Activated T-helper 1 cell treated with anti-CD3 and anti-CD28 coated beads, Interleukin-12 subunit alpha, Interleukin-12 subunit beta, Interleukin-2, Interleukin-4 antibody, amounts not matched to agents 30 ng/mL and 10 ng/mL and 1 ng/mL, durations not matched to agents 14 hours and 24 hours and 36 hours (primary cell): ENCODE data around the gene CALML6. TPM values are rescaled to one million over a fixed set of nuclear protein-coding genes. Genes with fewer than 3 reads are reported as not detected.

Experiments used
- DNase-seq: peaks from one replicate; pipeline ENCODE4 v3.0.0; 2021; ENCODE audit warnings: low spot score
- H3K27ac Mint-ChIP-seq: one replicate; pipeline ENCODE4 v1.8.0; 2021; ENCODE audit warnings: mild to moderate bottlenecking, mixed read lengths
- H3K27me3 Mint-ChIP-seq: one replicate; pipeline ENCODE4 v1.8.0; 2022; ENCODE audit warnings: mild to moderate bottlenecking, moderate library complexity, mixed read lengths; ENCODE audit not compliant: insufficient read depth
- H3K36me3 Mint-ChIP-seq: one replicate; pipeline ENCODE4 v1.8.0; 2021; ENCODE audit warnings: low read depth, mixed read lengths
- H3K4me1 Mint-ChIP-seq: one replicate; pipeline ENCODE4 v1.8.0; 2021; ENCODE audit warnings: low read depth, mixed read lengths
- H3K4me3 Mint-ChIP-seq: one replicate; pipeline ENCODE4 v1.8.0; 2021; ENCODE audit warnings: mild to moderate bottlenecking, moderate library complexity, mixed read lengths
- H3K9me3 Mint-ChIP-seq: one replicate; pipeline ENCODE4 v1.8.0; 2021; ENCODE audit warnings: mixed read lengths
- intact Hi-C: fragments of 100-400 bp; cut with micrococcal nuclease; formaldehyde crosslinking; loops from one replicate; pipeline ENCODE4 v1.15.1; 2024
- total RNA-seq: library from RNA; stranded (reverse); gene quantifications from 2 replicates; pipeline ENCODE4 v1.2.3, GENCODE V29; 2022

CALML6 gene
- total RNA-seq, 1 donor from 2014 or later, result 0.36 TPM

DNA sequence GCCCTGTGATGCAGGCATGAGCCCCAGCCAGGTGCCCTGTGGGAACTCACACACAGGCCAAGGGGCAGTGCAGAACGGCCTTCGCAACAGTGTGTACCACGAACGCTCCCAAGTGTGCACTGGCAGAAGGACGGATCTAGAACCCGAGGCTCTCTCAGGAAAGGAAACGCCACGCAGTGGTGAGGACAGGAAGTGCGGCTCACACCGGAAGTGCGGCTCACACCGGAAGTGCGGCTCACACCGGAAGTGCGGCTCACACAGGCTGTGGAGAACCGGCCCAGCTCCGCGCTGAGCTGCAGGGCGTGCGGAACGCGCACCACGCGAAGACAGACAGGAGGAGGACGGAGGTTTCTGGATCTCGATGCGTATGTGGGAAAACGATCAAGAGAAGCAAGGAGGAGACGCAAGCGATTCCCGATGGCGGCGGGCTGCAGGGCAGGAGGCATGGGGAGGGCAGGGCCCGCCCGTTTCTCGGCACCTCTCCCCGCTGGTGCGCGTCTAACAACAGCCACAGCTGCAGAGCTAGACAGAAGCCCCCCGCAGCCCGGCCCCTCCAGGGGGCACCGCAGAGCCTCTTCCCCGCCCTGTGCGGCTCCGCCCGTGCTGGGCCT is 39.9 kb downstream of the CALML6 start:
- H3K9me3 Mint-ChIP-seq, result peaks cover 13% of the 10 kb centered on the region
- H3K27me3 Mint-ChIP-seq, result peaks cover 4% of the 10 kb centered on the region
- intact Hi-C loops, result no loop called here
- H3K4me3 Mint-ChIP-seq, result no peak overlapping the region
- no peaks in the 10 kb centered on the region for H3K4me1 Mint-ChIP-seq
- H3K27ac Mint-ChIP-seq, result no peak overlapping the region
- no peaks in the 10 kb centered on the region for H3K36me3 Mint-ChIP-seq
- no peak for DNase-seq

DNA sequence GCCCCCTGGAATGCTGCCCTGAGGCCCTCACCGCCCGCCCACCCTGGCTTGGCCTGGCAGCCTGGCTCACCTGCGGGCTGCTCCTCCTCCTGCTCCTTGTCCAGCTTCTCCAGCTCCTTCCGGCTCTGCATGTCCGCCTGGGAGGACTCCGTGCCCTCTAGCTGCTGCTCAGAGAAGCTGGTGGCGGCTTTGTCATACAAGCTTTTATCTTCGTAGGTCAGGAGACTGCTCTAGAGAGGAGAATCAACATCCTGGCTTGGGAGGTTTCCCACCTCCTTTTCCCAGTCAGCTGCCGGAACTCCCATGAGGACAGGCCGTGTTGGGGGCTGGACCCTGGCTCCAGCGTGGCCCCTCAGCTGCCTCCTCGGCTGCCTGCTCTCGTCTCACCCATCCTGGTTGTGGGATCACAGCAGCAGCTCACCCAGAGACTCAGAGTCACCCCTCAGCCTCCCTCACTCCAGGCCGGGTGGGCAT is 40.6 kb downstream of the CALML6 start:
- Mint-ChIP-seq H3K27ac (no peak overlapping the region), H3K9me3 (peaks cover 12% of the 10 kb centered on the region), H3K4me1 (no peaks in the 10 kb centered on the region), H3K36me3 (no peaks in the 10 kb centered on the region), H3K27me3 (peaks cover 4% of the 10 kb centered on the region), H3K4me3 (no peak overlapping the region)
- intact Hi-C loops, result no loop called here
- no peak for DNase-seq

DNA sequence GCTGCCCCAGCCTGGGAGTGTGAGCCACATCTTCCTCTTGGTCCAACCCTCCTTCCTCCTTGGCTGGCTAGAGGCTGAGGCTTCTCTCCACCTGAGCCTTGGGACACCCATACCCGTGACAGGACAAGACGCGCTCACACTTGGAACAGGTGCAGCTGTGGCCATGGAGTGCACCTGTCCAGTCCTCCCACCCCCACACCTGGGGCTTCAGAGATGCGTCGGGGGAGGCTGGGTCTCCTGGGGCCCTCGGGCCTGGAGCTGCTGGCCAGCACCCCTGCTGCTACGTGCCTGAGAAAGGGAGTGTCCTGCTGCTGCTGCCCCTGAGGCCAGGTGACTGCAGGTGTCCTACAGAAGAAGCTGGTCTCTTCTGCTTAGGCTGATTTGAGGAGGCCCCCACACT is 41.0 kb downstream of the CALML6 start:
- Mint-ChIP-seq H3K27ac (no peak overlapping the region), H3K9me3 (peaks cover 7% of the 10 kb centered on the region), H3K4me3 (no peak overlapping the region), H3K4me1 (no peaks in the 10 kb centered on the region), H3K27me3 (peaks cover 7% of the 10 kb centered on the region), H3K36me3 (no peaks in the 10 kb centered on the region)
- intact Hi-C loops, result no loop called here
- DNase-seq, result no peak

DNA sequence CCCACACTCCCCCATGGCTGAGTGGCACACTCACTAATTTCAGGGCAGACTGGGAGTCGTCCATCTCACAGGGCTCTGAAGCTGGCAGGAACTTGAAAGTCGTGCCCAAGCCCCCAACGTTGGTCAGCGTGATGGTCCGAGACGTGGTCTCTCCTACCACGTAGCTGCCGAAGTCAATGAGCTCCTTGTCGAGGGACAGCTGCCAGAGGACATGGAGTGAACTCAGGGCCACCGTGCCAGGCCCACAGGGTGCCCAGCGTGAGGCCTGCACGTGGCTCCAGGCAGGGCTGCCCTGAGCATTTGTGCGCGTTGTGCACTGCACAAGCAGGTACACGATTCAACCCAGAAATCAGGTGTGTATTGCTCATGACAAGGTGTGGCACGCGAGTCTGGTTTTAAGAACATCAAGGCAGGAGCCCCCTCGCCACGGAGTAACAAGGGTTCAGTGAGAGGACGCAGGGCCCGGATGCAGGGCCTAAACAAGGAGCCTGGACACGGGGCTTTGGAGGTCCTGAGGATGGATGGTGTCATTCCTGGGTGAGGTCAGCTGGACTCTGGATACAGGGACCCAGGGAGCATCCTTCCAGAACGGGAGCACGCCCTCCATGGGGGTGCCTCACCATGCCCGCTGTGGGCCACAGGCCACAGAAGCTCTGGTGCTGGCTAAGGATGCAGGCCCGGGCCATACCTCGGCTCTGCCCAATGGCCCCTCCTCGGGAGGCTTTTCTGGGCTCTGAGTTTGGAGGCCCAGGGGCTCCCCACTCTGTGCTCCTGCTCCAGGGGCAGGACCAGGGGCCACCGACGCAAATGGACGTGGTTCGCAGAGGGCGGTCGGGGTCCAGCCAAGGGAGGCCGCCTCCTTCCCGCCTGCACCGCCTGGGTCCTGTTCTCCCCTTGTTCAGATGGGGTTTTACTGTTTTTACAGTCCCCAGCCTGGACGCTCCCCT is 41.8 kb downstream of the CALML6 start:
- Mint-ChIP-seq H3K4me1 (no peaks in the 10 kb centered on the region), H3K27me3 (peaks cover 7% of the 10 kb centered on the region), H3K4me3 (no peak overlapping the region), H3K36me3 (no peaks in the 10 kb centered on the region), H3K9me3 (no peaks in the 10 kb centered on the region), H3K27ac (no peak overlapping the region)
- DNase-seq, result no peak
- intact Hi-C loops, result no loop called here

DNA sequence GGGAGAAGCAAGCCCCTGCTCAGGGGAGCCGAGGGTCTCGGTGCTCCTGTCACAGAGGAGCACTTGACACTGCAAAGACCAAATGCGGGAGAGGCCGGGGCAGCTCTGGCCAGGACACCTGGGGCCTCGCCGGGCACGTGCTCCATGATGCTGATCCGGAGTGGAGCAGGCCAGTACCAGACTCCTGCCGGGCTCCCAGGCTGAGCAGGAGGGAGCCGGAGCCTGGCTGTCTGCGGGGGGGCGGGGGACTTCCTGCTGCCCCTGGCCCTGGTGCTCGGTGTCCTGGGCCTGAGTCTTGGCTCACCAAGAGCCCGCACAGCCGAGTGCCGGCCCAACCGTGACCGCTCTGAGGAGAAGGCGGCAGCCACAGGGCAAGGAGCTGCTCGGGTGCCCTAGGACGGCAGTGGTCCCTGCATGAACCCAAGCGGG is 42.5 kb downstream of the CALML6 start:
- Mint-ChIP-seq H3K4me3 (no peak overlapping the region), H3K9me3 (no peaks in the 10 kb centered on the region), H3K27me3 (peaks cover 5% of the 10 kb centered on the region), H3K36me3 (no peaks in the 10 kb centered on the region), H3K27ac (no peak overlapping the region), H3K4me1 (no peaks in the 10 kb centered on the region)
- no peak for DNase-seq
- intact Hi-C loops, result no loop called here

DNA sequence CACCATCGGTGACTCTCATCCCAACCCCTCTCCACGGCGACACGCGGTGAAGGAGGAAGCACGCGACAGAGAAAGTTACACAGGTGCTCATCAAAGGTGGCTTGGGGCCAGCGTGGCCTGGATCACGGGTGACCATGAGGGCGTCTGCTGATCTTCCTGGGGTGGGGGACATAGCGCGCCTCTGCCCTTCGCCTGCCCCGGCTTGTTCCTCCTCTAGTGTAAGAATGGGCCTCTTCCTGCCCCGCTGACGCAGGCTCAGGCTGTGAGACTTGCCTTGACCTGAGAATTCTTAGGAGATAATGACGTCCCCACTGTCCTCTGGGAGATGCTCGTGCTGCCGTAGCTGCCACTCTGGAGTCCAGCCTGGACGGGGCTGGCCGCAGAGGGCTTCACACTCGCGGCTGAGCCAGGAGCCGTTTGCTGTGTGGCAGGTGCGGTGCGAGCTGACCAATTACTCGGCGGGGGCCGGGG is 43.0 kb downstream of the CALML6 start:
- no peak for DNase-seq
- no peaks in the 10 kb centered on the region for H3K4me1 Mint-ChIP-seq
- intact Hi-C loops, result no loop called here
- H3K4me3 Mint-ChIP-seq, result no peak overlapping the region
- peaks cover 5% of the 10 kb centered on the region for H3K27me3 Mint-ChIP-seq
- no peaks in the 10 kb centered on the region for H3K36me3 Mint-ChIP-seq
- no peak overlapping the region for H3K27ac Mint-ChIP-seq
- H3K9me3 Mint-ChIP-seq, result no peaks in the 10 kb centered on the region

DNA sequence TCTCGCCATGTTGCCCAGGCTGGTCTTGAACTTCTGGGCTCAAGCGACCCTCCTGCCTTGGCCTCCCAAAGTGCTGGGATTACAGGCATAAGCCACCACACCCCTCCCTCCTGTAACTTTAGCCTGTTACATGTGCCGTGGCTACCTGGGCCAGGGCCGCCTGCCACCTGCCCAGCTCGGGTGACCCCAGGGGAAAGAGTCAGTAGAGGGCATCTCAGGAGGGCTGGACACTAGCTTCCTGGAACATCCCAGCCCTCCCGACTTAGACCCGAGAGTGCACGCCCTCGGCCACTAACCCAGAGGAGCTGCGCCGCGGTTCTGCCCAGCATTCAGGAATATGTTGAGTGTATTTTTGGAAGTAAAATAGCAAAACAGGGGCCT is 44.4 kb downstream of the CALML6 start:
- Mint-ChIP-seq H3K36me3 (no peaks in the 10 kb centered on the region), H3K27me3 (peaks cover 5% of the 10 kb centered on the region), H3K9me3 (no peaks in the 10 kb centered on the region), H3K4me1 (no peaks in the 10 kb centered on the region), H3K27ac (no peak overlapping the region), H3K4me3 (no peak overlapping the region)
- intact Hi-C loops, result no loop called here
- no peak for DNase-seq

DNA sequence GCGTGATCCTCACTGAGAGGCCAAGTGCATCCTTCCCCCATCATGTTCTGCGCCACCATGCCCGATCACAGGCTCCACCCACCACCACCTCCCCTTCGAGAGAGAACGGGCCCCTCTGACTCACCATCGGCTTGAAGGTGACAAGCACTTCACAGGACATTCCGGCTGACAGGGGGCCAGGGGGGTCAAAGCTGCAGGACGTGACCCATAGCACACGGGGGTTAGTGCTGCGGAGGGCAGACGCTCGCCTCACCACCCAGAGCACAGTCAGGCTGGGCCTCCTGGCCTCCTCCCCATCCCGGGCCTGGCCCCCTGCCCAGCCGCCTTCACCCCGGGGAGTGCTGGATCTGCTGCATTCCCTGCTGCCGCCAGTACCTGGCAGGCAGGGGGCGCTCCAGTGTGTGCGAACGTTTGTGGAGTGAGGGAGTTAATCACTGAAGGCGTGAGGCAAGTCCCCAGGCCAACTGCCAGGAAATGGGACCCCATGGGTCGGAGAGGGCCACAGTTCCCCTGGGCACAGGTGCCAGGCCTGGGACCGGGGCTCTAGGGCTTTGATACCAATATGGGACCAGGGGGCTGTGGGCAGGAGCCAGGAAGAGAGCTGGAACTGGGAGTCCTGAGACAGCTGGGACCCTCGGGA is 44.9 kb downstream of the CALML6 start:
- no peak overlapping the region for H3K27ac Mint-ChIP-seq
- H3K4me3 Mint-ChIP-seq, result no peak overlapping the region
- no peaks in the 10 kb centered on the region for H3K36me3 Mint-ChIP-seq
- H3K27me3 Mint-ChIP-seq, result peaks cover 5% of the 10 kb centered on the region
- intact Hi-C loops, result loop anchor here (1.0 kb wide), 1 partner anchor 85 kb away; no protein-coding TSS in a partner anchor
- H3K9me3 Mint-ChIP-seq, result no peaks in the 10 kb centered on the region
- peak; percentile 47 for DNase-seq
- no peaks in the 10 kb centered on the region for H3K4me1 Mint-ChIP-seq

DNA sequence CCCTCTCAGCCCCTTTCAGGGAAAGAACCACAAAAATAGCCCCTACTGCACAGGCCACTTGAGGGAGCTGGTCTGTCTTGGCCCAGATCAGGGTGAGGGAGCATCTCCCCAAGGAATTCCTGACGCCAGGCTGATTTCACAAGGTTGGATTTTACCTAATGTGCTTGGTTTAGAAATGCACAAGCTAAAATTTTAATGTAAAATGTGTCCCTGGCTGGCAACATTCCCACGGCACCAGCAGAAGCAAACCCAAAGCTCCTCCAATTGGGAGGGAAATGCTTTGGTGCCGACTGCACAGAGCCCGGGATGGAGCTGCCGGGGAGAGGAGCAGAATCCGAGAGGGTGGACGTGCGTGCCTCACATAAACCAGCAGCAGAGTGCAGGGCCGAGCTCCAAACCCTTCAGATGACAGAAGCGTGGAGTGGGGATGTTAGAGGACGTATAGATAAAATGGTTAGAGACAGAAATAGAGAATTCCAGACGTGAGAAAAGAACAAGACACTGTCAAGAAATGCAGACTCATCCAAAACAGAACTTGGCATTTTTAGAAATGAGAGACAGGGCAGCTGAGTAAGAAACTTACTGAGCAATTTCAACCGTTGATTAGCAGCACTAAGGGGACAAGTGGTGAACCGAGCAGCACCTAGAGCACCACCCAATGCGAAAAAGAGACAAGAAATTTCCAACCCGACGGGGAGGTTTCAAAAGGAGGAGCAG is 45.6 kb downstream of the CALML6 start:
- Mint-ChIP-seq H3K4me3 (no peak overlapping the region), H3K9me3 (no peaks in the 10 kb centered on the region), H3K36me3 (no peaks in the 10 kb centered on the region), H3K27me3 (peaks cover 5% of the 10 kb centered on the region), H3K4me1 (no peaks in the 10 kb centered on the region), H3K27ac (no peak overlapping the region)
- no peak for DNase-seq
- intact Hi-C loops, result loop anchor here (1.0 kb wide), 1 partner anchor 85 kb away; no protein-coding TSS in a partner anchor

DNA sequence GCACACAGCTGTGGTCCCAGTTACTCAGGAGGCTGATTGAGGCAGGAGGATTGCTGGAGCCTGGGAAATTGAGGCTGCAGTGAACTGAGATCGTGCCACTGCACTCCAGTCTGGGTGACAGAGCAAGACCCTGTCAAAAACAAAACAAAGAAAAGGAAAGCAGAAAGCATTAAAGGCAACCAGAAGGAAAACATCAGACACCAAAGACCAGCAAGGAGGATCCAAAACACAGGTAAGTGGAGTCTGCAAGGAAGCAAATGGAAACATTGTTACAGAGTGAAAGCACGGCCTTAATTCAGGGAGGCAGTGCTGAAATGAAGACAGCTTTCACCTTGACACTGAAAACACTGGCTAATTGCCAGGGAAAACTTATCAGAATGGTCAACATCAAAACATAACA is 47.7 kb downstream of the CALML6 start:
- H3K4me1 Mint-ChIP-seq, result no peaks in the 10 kb centered on the region
- peaks cover 5% of the 10 kb centered on the region for H3K27me3 Mint-ChIP-seq
- H3K36me3 Mint-ChIP-seq, result no peaks in the 10 kb centered on the region
- DNase-seq, result no peak
- H3K27ac Mint-ChIP-seq, result no peak overlapping the region
- intact Hi-C loops, result no loop called here
- no peak overlapping the region for H3K4me3 Mint-ChIP-seq
- peaks cover 2% of the 10 kb centered on the region for H3K9me3 Mint-ChIP-seq

DNA sequence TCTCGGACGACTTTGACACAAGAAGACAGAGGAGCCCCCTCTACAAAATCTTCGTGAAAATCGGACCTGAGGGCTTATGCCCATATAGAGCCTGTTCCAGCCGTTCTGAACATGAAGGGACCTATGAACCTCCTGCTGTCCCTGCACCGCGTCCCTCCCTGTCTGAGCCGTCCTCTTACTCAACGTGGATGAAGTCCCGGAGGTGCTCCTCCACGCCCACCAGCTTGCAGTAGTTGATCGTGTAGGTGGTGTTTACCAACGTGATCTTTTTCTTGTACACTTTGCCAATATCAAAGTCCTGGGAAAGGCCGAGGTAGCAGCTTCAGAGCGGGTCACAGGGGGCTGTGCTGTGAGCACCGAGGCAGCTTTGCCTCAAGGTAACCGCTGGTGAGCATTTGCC is 48.5 kb downstream of the CALML6 start:
- Mint-ChIP-seq H3K27me3 (peaks cover 6% of the 10 kb centered on the region), H3K4me3 (no peak overlapping the region), H3K9me3 (peaks cover 5% of the 10 kb centered on the region), H3K27ac (no peak overlapping the region), H3K4me1 (no peaks in the 10 kb centered on the region), H3K36me3 (no peaks in the 10 kb centered on the region)
- intact Hi-C loops, result no loop called here
- DNase-seq, result no peak

DNA sequence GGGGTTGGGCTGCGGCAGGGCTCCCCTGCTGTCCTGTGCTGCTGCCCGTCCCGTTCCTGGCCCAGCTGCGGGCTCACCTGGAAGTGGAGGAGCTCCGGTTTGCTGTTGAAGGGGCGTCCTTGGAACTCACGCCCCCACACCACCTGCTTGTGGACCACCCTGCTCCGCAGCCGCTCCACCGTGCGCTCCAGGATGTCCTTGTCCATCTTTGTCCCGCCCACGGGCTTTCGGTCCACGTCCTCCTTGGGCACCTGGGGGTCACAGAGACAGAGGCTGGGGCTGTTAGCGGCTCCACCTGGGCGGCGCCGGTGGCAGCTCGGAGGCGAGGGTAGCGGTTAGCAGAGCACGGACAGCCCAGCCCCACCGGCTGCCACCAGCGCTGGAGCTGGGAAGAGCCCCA is 49.8 kb downstream of the CALML6 start:
- intact Hi-C loops, result no loop called here
- Mint-ChIP-seq H3K36me3 (no peaks in the 10 kb centered on the region), H3K4me3 (no peak overlapping the region), H3K9me3 (peaks cover 5% of the 10 kb centered on the region), H3K4me1 (no peaks in the 10 kb centered on the region), H3K27me3 (peaks cover 5% of the 10 kb centered on the region), H3K27ac (no peak overlapping the region)
- DNase-seq, result no peak
